D721Med (cell line): ENCODE data around the gene LCE5A.
A peak's percentile ranks its signal among the peaks of the same experiment; 100 is the strongest.

ENCODE experiments used
- DNase-seq: peaks from one replicate; pipeline ENCODE4 v3.0.0; 2011; ENCODE audit warnings: low spot score; ENCODE audit not compliant: insufficient read length
- FAIRE-seq: peaks from 2 replicates; lab custom pipeline; 2011; peaks lifted over from hg19 to GRCh38; lab: Jason Lieb, UNC
- CTCF ChIP-seq: IDR thresholded peaks from 2 replicates; pipeline ENCODE4 v1.5.1; 2012; ENCODE audit warnings: mild to moderate bottlenecking, control low read depth; ENCODE audit not compliant: insufficient read depth; ENCODE audit errors: missing control alignments

Gene LCE5A

GRCh38 chr1:152510503-152510902 lies at the start of gene LCE5A:
TSS of gene LCE5A (plus strand) at chr1:152510803. CDS start at chr1:152511535, 732 bp downstream.
- DNase-seq (no peak), FAIRE-seq (no peak)
- TF ChIP-seq CTCF, result no peak

GRCh38 chr1:152461544-152461943 lies 49.1 kb upstream of the LCE5A start:
- peak; percentile 62 for TF ChIP-seq CTCF
- FAIRE-seq (no peak), DNase-seq (no peak)

GRCh38 chr1:152462636-152463035 lies 48.0 kb upstream of the LCE5A start:
- TF ChIP-seq CTCF, result no peak
- FAIRE-seq (no peak), DNase-seq (no peak)

GRCh38 chr1:152466217-152466616 lies 44.4 kb upstream of the LCE5A start:
- DNase-seq (no peak), FAIRE-seq (no peak)
- no peak for TF ChIP-seq CTCF

GRCh38 chr1:152473887-152474537 lies 36.6 kb upstream of the LCE5A start:
- TF ChIP-seq CTCF, result no peak
- FAIRE-seq (no peak), DNase-seq (no peak)

GRCh38 chr1:152479792-152480595 lies 30.6 kb upstream of the LCE5A start:
- FAIRE-seq, result no peak
- TF ChIP-seq CTCF, result peak; percentile 31
- DNase-seq, result no peak
